D721Med (cell line): ENCODE measurements around the gene GSPT1.

Experiments
- DNase-seq: peaks from one replicate; pipeline ENCODE4 v3.0.0; 2011; ENCODE audit warnings: low spot score; ENCODE audit not compliant: insufficient read length
- FAIRE-seq: peaks from 2 replicates; lab custom pipeline; 2011; peaks lifted over from hg19 to GRCh38; lab: Jason Lieb, UNC
- TF ChIP-seq, protein P1 (sequence below): IDR thresholded peaks from 2 replicates; pipeline ENCODE4 v1.5.1; 2012; ENCODE audit warnings: mild to moderate bottlenecking, control low read depth; ENCODE audit not compliant: insufficient read depth; ENCODE audit errors: missing control alignments

The GSPT1 gene

DNA sequence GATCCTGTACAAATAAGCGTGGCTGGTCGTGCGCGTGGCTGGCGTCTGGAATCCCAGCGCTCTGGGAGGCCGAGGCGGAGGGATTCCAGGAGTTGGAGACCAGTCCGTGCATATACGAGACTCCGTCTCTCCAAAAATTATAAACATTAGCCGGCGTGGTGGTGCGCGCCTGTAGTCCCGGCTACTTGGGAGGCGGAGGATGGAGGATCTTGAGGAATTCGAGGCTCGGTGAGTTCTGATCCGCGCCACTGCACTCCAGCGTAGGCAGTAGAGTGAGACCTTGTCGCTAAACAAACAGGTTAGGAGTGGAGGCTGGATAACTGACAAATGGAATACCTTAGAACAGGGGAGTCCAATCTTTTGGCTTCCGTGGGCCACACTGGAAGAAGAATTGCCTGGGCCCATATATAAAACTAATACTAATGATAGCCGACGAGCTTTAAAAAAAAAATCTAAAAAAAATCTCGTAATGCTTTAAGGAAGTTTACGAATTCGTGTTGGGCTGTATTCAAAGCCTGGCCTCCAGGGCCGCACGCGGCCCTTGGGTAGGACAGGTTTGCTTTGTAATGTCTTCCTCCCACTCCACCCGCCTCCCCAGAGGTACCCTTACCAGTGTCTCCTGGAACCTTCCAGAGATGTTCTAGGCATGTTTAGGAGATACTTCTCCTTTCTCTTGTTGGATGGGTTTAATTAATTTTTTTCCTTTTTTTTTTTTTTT lies 63.5 kb downstream of the GSPT1 start:
- FAIRE-seq = no peak
- TF ChIP-seq, protein P1, sequence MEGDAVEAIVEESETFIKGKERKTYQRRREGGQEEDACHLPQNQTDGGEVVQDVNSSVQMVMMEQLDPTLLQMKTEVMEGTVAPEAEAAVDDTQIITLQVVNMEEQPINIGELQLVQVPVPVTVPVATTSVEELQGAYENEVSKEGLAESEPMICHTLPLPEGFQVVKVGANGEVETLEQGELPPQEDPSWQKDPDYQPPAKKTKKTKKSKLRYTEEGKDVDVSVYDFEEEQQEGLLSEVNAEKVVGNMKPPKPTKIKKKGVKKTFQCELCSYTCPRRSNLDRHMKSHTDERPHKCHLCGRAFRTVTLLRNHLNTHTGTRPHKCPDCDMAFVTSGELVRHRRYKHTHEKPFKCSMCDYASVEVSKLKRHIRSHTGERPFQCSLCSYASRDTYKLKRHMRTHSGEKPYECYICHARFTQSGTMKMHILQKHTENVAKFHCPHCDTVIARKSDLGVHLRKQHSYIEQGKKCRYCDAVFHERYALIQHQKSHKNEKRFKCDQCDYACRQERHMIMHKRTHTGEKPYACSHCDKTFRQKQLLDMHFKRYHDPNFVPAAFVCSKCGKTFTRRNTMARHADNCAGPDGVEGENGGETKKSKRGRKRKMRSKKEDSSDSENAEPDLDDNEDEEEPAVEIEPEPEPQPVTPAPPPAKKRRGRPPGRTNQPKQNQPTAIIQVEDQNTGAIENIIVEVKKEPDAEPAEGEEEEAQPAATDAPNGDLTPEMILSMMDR = no peak
- DNase-seq = no peak

DNA sequence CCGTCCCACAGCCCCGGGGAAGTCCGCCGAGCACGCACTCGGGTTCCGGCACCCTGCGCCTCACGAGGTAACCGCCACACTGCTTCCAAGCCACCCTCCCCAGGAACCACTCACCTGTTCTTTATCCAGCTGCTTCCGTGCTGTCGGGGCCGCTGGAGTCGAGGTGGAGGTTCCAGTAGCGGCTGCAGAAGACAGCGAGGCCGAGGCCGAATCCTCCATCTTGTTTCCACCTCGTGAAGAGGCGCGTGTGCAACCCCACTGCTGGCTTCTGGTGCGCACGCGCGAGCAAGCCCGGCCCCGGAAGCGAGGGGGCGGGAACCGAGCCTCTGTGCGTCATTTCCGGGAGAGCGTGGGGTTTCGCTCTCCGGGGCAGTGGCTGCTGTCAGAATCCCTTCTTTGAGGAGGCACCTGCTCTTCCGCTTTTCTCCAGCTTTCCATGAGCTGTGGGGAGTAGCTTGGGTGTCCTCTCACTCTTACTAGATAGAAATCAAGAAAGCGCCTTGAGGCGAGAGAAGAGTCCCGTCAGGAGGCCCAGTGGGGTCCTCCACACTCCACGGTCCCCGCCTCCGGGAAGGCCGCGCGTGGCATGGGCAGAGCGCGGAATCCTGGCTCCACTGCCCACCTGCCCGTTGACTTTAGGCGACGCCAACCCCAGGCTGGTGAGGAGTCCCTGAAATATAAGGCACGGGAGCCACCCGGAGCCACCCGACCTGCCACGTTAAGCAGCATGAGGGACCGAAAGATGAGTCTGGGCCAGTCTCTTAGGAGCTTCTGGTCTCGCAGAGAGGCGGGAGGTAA lies 64.3 kb downstream of the GSPT1 start, which contains the start of gene RSL1D1:
Gene RSL1D1, minus strand, starts transcription at position 249 of the 798 bp plus-strand sequence. Its CDS starts 30 bp downstream, at position 219.
- TF ChIP-seq, protein P1 = no peak
- peak; percentile 95 for DNase-seq
- FAIRE-seq = no peak

DNA sequence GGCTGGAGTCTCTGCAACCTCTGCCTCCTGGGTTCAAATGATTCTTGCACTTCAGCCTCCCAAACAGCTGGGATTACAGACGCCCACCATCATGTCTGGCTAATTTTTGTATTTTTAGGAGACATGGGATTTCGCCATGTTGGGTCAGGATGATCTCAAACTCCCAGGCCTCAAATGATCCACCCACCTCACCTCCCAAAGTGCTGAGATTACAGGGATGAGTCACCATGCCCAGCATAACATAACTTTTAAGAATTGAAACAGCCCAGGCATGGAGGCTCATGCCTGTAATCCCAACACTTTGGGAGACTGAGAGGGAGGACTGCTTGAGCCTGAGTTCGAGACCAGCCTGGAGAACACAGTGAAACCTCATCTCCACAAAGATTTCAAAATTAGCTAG lies 66.9 kb downstream of the GSPT1 start:
- FAIRE-seq = no peak

DNA sequence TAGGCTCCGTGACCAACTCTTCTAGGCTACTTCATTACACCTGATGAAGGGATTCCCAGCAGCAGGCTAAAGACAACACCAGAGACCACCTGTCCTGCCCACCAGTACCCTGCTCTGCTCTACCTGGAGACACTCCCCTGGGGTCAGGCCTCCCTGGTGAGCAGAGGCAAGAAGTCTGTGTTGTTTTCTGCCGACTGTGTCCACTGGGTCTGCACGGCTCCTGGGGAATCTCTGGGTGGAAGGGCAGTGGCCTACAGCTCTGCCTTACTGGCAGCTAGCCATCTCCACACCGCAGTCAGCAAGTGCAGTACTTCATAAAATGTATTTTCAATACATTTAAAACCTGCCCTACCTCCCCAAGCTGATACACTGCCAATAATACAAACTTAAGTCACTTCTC lies 71.3 kb downstream of the GSPT1 start:
- DNase-seq (no peak), FAIRE-seq (no peak)
- TF ChIP-seq, protein P1 = no peak

More for the DNA sequence above, 66.9 kb downstream of the GSPT1 start:
- TF ChIP-seq, protein P1 = no peak
- DNase-seq = no peak

DNA sequence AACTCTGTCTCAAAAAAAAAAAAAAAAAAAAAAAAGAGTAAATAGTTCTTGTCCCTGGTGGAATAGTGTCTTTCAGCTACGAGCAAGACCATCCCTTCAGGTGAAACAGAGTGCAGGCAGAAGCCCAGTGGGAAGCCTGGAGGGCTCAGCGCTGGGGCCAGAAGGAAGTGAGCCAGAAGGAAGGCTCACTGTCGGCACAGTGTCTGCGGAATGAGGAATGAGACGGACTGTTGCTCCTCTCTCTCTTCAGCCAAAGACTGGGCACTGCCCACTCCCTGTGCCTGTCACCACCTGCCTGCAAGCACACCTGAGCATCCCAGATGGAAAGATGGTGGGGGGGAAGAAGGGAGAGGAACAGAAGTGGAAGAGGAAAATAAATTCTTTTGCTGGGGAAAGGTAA lies 71.9 kb downstream of the GSPT1 start:
- DNase-seq (no peak), FAIRE-seq (no peak)
- TF ChIP-seq, protein P1 = no peak

DNA sequence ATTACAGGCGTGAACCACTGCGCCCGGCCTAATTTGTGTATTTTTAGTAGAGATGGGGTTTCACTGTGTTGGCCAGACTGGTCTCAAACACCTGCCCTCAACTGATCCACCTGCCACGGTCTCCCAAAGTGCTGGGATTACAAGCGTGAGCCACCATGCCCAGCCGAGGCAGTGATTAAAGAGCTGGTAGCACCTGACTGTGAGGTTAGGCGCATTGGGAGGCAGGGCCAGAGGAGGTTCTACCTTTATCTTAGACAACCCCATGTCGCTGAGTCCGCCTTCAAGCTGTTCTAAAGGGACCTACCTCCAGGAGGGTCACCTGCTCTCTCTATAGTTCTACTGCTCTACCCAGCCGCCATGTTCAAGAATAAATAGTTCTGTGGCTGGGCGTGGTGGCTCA lies 72.5 kb downstream of the GSPT1 start:
- DNase-seq (no peak), FAIRE-seq (no peak)
- TF ChIP-seq, protein P1 = no peak

DNA sequence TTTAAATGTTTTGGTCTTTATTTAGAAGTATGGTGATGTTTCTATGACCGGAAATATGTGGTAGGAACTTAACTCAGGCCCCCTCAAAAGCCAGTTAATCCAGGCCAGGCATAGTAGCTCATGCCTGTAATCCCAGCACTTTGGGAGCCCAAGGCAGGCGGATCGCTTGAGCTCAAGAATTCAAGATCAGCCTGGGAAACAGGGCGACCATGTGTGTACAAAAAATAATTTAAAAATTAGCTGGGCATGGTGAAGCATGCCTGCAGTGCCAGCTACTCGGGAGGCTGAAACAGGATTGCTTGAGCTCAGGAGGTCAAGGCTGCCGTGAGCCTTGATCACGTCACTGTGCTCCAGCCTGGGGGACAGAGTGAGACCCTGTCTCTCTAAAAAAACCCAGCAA lies 74.7 kb downstream of the GSPT1 start:
- TF ChIP-seq, protein P1 = no peak
- no peak for DNase-seq
- no peak for FAIRE-seq
